HEK293 (cell line): ENCODE results near the gene SERPINH1.

ENCODE experiments used
- CTCF ChIA-PET: fragments of 350-600 bp; formaldehyde crosslinking; extraction: SDS; loops from one replicate; lab custom pipeline; 2021; ENCODE audit warnings: antibody characterized with exemption; lab: Yijun Ruan, JAX
- POLR2A ChIA-PET: fragments of 300-600 bp; formaldehyde crosslinking; extraction: SDS; loops from one replicate; lab custom pipeline; 2020; ENCODE audit warnings: antibody characterized with exemption, inconsistent platforms; lab: Yijun Ruan, JAX
- H3K27ac ChIP-seq: fragments of 200-500 bp; sonication (Bioruptor generic); 2 replicates; pipeline ENCODE4 v1.5.1; 2014; ENCODE audit warnings: low read depth, low read length, control low read depth, inconsistent platforms; ENCODE audit errors: extremely low read depth
- H3K36me3 ChIP-seq, 2 experiments: fragments of 200-500 bp in 1 of 2; sonication (Bioruptor generic) in 1 of 2; 1 replicate in 1 of 2; 2 replicates in 1 of 2; pipeline ENCODE4 v1.5.1; 2014 to 2017; ENCODE audit warnings: inconsistent platforms in 2 of 2, low read length in 2 of 2; ENCODE audit not compliant: control insufficient read depth in 2 of 2, insufficient read depth in 1 of 2
- H3K4me1 ChIP-seq: fragments of 200-500 bp; sonication (Bioruptor generic); 2 replicates; pipeline ENCODE4 v1.5.1; 2014; ENCODE audit warnings: mild to moderate bottlenecking, low read length, inconsistent platforms; ENCODE audit not compliant: control insufficient read depth, insufficient read depth
- H3K4me3 ChIP-seq: 2 replicates; pipeline ENCODE4 v1.5.1; 2011; ENCODE audit warnings: low read depth, mild to moderate bottlenecking, control low read depth, low read length, moderate library complexity
- H3K9me3 ChIP-seq: fragments of 200-500 bp; sonication (Bioruptor generic); 2 replicates; pipeline ENCODE4 v1.5.1; 2014; ENCODE audit warnings: low read depth, low read length, inconsistent platforms; ENCODE audit not compliant: control insufficient read depth, insufficient read depth
- BCL11A ChIP-seq: fragments of 450-650 bp; formaldehyde crosslinking; IDR thresholded peaks from 2 replicates; pipeline ENCODE4 v1.5.1; 2016; ENCODE audit warnings: low read depth, missing biosample characterization, missing genetic modification characterization
- FEZF1 ChIP-seq: fragments of 450-650 bp; formaldehyde crosslinking; IDR thresholded peaks from 2 replicates; pipeline ENCODE4 v1.5.1; 2016; ENCODE audit warnings: missing biosample characterization, missing genetic modification characterization
- MZF1 ChIP-seq: fragments of 450-650 bp; formaldehyde crosslinking; IDR thresholded peaks from 2 replicates; pipeline ENCODE4 v1.5.1; 2017; ENCODE audit warnings: missing biosample characterization, missing genetic modification characterization, borderline replicate concordance
- SALL2 ChIP-seq: fragments of 450-650 bp; formaldehyde crosslinking; IDR thresholded peaks from 2 replicates; pipeline ENCODE4 v1.5.0; 2017; ENCODE audit warnings: missing biosample characterization, mild to moderate bottlenecking, missing genetic modification characterization, borderline replicate concordance
- SCRT1 ChIP-seq: fragments of 450-650 bp; formaldehyde crosslinking; IDR thresholded peaks from 2 replicates; pipeline ENCODE4 v1.5.1; 2016; ENCODE audit warnings: missing biosample characterization, missing genetic modification characterization, borderline replicate concordance
- YY2 ChIP-seq: fragments of 450-650 bp; formaldehyde crosslinking; IDR thresholded peaks from 2 replicates; pipeline ENCODE4 v1.5.1; 2016; ENCODE audit warnings: missing biosample characterization, missing genetic modification characterization
- ZIC2 ChIP-seq: fragments of 450-650 bp; formaldehyde crosslinking; IDR thresholded peaks from 2 replicates; pipeline ENCODE4 v1.5.1; 2016; ENCODE audit warnings: missing biosample characterization, missing genetic modification characterization
- ZNF202 ChIP-seq: fragments of 450-650 bp; formaldehyde crosslinking; IDR thresholded peaks from 2 replicates; pipeline ENCODE4 v1.5.1; 2016; ENCODE audit warnings: missing biosample characterization, missing genetic modification characterization, borderline replicate concordance
- ZNF211 ChIP-seq: fragments of 450-650 bp; formaldehyde crosslinking; IDR thresholded peaks from 2 replicates; pipeline ENCODE4 v1.5.1; 2016; ENCODE audit warnings: low read depth, missing biosample characterization, missing genetic modification characterization
- ZNF37A ChIP-seq: fragments of 450-650 bp; IDR thresholded peaks from 2 replicates; pipeline ENCODE4 v1.5.1; 2018; ENCODE audit warnings: missing biosample characterization, missing genetic modification characterization
- ZNF529 ChIP-seq: fragments of 450-650 bp; formaldehyde crosslinking; IDR thresholded peaks from 2 replicates; pipeline ENCODE4 v1.5.1; 2017; ENCODE audit warnings: missing genetic modification characterization, missing biosample characterization; ENCODE audit not compliant: insufficient replicate concordance
- ZNF768 ChIP-seq: fragments of 450-650 bp; formaldehyde crosslinking; IDR thresholded peaks from 2 replicates; pipeline ENCODE4 v1.5.1; 2018; ENCODE audit warnings: missing biosample characterization, mild to moderate bottlenecking, missing genetic modification characterization
- ZSCAN23 ChIP-seq: fragments of 450-650 bp; formaldehyde crosslinking; IDR thresholded peaks from 2 replicates; pipeline ENCODE4 v1.5.1; 2016; ENCODE audit warnings: missing biosample characterization, missing genetic modification characterization
- TF ChIP-seq, protein P1 (sequence below): fragments of 450-650 bp; formaldehyde crosslinking; IDR thresholded peaks from 2 replicates; pipeline ENCODE4 v1.5.1; 2016; ENCODE audit warnings: missing biosample characterization, missing genetic modification characterization
- TF ChIP-seq, protein P2 (sequence below): fragments of 450-650 bp; formaldehyde crosslinking; IDR thresholded peaks from 2 replicates; pipeline ENCODE4 v1.5.1; 2016; ENCODE audit warnings: missing biosample characterization, missing genetic modification characterization
- TF ChIP-seq, protein P3 (sequence below): fragments of 450-650 bp; formaldehyde crosslinking; IDR thresholded peaks from 2 replicates; pipeline ENCODE4 v1.5.1; 2016; ENCODE audit warnings: missing biosample characterization, missing genetic modification characterization
- TF ChIP-seq, protein P4 (sequence below): IDR thresholded peaks from 2 replicates; pipeline ENCODE4 v1.6.1; 2011; ENCODE audit warnings: mild to moderate bottlenecking, low read depth, low read length, borderline replicate concordance
- TF ChIP-seq, protein P5 (sequence below): fragments of 450-650 bp; formaldehyde crosslinking; IDR thresholded peaks from 2 replicates; pipeline ENCODE4 v1.5.1; 2016; ENCODE audit warnings: missing biosample characterization, missing genetic modification characterization

The SERPINH1 gene

DNA sequence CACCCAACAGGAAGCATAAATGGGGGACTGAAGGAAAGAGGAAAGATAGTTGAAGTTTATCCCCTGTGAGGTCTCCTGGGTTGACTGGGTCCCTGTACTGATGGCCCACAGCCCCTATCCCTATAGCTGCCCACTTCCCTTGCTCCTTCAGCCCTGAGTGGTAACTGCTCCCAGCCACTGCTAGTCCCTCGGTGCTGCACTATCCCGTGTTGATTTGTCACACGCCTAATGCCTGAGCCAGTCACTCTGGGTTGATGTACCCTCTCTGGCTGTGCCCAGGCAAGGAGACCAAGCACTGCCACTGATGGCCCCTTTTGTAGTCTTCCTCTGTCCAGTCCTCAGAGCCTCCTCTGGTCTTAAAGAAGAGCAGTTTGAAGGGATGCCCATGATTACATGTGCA is 45.9 kb upstream of the SERPINH1 start (continued):
- TF ChIP-seq ZNF768 (tag by site-specific recombination), result no peak
- TF ChIP-seq, protein P1, sequence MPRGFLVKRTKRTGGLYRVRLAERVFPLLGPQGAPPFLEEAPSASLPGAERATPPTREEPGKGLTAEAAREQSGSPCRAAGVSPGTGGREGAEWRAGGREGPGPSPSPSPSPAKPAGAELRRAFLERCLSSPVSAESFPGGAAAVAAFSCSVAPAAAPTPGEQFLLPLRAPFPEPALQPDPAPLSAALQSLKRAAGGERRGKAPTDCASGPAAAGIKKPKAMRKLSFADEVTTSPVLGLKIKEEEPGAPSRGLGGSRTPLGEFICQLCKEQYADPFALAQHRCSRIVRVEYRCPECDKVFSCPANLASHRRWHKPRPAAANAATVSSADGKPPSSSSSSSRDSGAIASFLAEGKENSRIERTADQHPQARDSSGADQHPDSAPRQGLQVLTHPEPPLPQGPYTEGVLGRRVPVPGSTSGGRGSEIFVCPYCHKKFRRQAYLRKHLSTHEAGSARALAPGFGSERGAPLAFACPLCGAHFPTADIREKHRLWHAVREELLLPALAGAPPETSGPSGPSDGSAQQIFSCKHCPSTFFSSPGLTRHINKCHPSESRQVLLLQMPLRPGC (tag by site-specific recombination), result no peak
- no peak for TF ChIP-seq SALL2 (tag by site-specific recombination)
- TF ChIP-seq BCL11A (tag by site-specific recombination), result no peak
- TF ChIP-seq, protein P2, sequence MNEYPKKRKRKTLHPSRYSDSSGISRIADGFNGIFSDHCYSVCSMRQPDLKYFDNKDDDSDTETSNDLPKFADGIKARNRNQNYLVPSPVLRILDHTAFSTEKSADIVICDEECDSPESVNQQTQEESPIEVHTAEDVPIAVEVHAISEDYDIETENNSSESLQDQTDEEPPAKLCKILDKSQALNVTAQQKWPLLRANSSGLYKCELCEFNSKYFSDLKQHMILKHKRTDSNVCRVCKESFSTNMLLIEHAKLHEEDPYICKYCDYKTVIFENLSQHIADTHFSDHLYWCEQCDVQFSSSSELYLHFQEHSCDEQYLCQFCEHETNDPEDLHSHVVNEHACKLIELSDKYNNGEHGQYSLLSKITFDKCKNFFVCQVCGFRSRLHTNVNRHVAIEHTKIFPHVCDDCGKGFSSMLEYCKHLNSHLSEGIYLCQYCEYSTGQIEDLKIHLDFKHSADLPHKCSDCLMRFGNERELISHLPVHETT (tag by site-specific recombination), result no peak
- no peak for TF ChIP-seq ZNF37A (tag by site-specific recombination)
- no peak for TF ChIP-seq ZSCAN23
- TF ChIP-seq, protein P3, sequence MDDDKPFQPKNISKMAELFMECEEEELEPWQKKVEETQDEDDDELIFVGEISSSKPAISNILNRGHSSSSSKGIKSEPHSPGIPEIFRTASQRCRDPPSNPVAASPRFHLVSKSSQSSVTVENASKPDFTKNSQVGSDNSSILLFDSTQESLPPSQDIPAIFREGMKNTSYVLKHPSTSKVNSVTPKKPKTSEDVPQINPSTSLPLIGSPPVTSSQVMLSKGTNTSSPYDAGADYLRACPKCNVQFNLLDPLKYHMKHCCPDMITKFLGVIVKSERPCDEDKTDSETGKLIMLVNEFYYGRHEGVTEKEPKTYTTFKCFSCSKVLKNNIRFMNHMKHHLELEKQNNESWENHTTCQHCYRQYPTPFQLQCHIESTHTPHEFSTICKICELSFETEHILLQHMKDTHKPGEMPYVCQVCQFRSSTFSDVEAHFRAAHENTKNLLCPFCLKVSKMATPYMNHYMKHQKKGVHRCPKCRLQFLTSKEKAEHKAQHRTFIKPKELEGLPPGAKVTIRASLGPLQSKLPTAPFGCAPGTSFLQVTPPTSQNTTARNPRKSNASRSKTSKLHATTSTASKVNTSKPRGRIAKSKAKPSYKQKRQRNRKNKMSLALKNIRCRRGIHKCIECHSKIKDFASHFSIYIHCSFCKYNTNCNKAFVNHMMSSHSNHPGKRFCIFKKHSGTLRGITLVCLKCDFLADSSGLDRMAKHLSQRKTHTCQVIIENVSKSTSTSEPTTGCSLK, result no peak
- TF ChIP-seq SCRT1 (tag by site-specific recombination), result no peak
- TF ChIP-seq YY2, result no peak
- TF ChIP-seq FEZF1, result no peak

DNA sequence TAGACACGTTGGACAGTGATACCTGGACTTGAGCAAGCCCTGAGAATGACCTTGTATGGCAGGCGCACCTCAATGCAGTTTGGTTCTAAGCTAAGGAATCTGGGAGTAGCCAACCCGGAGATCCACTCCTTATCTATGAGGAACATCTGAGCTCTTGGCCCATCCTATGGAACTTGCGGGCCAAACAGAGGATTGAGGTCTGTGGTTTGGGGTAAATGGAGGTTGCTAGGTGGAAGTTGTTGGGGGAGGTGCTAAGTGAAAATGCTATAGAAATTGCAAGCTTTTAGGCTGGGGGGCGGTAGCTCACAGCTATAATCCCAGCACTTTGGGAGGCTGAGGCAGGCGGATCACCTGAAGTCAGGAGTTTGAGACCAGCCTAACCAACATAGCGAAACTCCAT is 45.2 kb upstream of the SERPINH1 start:
- POLR2A ChIA-PET, result no interaction called here
- TF ChIP-seq, protein P4, sequence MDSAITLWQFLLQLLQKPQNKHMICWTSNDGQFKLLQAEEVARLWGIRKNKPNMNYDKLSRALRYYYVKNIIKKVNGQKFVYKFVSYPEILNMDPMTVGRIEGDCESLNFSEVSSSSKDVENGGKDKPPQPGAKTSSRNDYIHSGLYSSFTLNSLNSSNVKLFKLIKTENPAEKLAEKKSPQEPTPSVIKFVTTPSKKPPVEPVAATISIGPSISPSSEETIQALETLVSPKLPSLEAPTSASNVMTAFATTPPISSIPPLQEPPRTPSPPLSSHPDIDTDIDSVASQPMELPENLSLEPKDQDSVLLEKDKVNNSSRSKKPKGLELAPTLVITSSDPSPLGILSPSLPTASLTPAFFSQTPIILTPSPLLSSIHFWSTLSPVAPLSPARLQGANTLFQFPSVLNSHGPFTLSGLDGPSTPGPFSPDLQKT, result no peak
- TF ChIP-seq ZNF211 (tag by site-specific recombination) (no peak), ZNF202 (no peak), BCL11A (tag by site-specific recombination) (no peak), ZNF529 (tag by site-specific recombination) (no peak), ZIC2 (tag by site-specific recombination) (no peak), MZF1 (no peak)
- TF ChIP-seq, protein P5, sequence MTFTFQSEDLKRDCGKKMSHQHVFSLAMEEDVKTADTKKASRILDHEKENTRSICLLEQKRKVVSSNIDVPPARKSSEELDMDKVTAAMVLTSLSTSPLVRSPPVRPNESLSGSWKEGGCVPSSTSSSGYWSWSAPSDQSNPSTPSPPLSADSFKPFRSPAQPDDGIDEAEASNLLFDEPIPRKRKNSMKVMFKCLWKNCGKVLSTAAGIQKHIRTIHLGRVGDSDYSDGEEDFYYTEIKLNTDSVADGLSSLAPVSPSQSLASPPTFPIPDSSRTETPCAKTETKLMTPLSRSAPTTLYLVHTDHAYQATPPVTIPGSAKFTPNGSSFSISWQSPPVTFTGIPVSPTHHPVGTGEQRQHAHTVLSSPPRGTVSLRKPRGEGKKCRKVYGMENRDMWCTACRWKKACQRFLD (tag by site-specific recombination), result no peak
- H3K4me3 ChIP-seq, result no peak overlapping the region
- no peaks in the 10 kb centered on the region for H3K36me3 ChIP-seq
- H3K9me3 ChIP-seq, result no peaks in the 10 kb centered on the region
- no peak overlapping the region for H3K27ac ChIP-seq
- no peaks in the 10 kb centered on the region for H3K4me1 ChIP-seq
- CTCF ChIA-PET, result interaction anchor here (0.6 to 0.9 kb wide), 3 partner anchors 8 to 15 kb away, joined by 3 read pairs; no protein-coding TSS in a partner anchor
